ENCODE measurements around the gene DEAF1. TPM values are rescaled to one million over a fixed set of nuclear protein-coding genes. Genes with fewer than 3 reads are reported as not detected.

DEAF1 gene
- total RNA-seq, 1 donor from 2014 or later: 72.0 TPM

GRCh38 chr11:719214-720016, 24.4 kb upstream of the DEAF1 start:
- intact Hi-C loops (cut with micrococcal nuclease): loop anchor here (5.0 to 10.0 kb wide), 2 partner anchors 105 to 182 kb away; partner anchors contain the start of genes HRAS, IRF7 and LRRC56
- Mint-ChIP-seq H3K27ac (no peak overlapping the region), H3K9me3 (peaks cover 4% of the 10 kb centered on the region), H3K27me3 (ENCODE audit: low read depth) (peaks cover 32% of the 10 kb centered on the region), H3K36me3 (ENCODE audit: low read depth) (no peaks in the 10 kb centered on the region), H3K4me3 (ENCODE audit: low read depth) (peak overlapping the region; percentile 39), H3K4me1 (ENCODE audit: low read depth) (peaks cover 6% of the 10 kb centered on the region)
- no peak for DNase-seq (ENCODE audit: low spot score)

DNA sequence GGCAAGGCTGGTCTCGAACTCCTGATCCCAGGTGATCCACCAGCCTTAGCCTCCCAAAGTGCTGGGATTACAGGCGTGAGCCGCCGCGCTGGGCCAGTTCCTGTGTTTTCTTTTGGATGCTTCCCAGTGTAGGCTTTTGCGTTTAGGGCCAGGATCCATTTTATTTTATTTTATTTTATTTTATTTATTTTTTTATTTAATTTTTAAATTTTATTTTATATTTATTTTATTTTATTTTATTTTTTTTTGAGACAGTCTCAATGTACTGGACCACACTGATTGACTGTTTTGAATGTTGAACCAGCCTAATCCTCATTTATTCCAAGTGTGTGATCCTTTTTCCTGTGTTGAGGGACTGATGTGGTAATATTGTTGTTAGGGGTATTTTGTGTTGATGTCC, 19.4 kb upstream of the DEAF1 start:
- DNase-seq (ENCODE audit: low spot score): no peak
- Mint-ChIP-seq H3K27ac (no peak overlapping the region), H3K4me1 (ENCODE audit: low read depth) (peaks cover 6% of the 10 kb centered on the region), H3K4me3 (ENCODE audit: low read depth) (no peak overlapping the region), H3K36me3 (ENCODE audit: low read depth) (no peaks in the 10 kb centered on the region), H3K9me3 (peaks cover 4% of the 10 kb centered on the region), H3K27me3 (ENCODE audit: low read depth) (peaks cover 26% of the 10 kb centered on the region)
- intact Hi-C loops (cut with micrococcal nuclease): no loop called here

DNA sequence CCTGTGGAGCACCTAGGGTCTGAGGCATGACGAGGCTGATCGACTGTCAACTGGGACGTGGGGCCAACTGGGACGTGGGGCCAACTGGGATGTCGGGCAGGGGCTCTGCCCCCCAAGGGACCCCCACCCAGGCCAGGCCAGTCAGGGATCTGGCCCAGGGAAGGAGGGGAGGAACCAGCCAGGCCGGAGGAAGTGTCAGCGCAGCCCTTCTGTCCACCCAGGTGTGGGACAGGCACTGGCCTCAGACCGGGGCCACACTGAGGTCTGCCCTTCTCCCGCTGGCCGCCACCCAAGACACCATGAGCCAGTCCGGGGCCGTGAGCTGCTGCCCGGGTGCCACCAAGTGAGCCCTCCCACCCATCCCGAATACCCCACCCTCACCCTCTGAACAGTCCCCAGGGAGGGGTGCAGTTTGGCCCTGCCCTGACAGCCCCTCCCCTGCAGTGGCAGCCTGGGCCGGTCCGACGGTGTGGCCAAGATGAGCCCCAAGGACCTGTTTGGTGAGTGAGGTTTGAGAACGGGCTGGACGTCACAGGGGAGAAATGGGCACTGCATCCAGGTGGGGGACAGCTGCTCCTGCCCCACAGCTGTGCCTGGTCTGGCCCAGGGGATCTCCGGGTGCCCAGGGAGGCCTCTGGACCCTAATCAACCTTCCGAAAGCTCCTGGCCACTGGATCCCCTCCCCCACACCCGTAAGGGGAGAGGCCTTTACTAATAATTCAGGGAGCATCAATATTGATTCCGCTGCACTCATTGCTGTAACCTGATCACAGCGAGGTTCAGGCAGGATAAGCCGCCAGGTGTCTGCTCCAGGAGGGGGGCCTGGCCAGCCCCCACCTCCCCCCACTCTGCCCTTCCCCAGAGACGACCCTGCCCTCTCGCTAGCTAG, 14.3 kb upstream of the DEAF1 start:
- intact Hi-C loops (cut with micrococcal nuclease): no loop called here
- Mint-ChIP-seq H3K27ac (no peak overlapping the region), H3K9me3 (no peaks in the 10 kb centered on the region), H3K36me3 (ENCODE audit: low read depth) (no peaks in the 10 kb centered on the region), H3K27me3 (ENCODE audit: low read depth) (peaks cover 22% of the 10 kb centered on the region), H3K4me1 (ENCODE audit: low read depth) (peaks cover 6% of the 10 kb centered on the region), H3K4me3 (ENCODE audit: low read depth) (no peak overlapping the region)
- no peak for DNase-seq (ENCODE audit: low spot score)

- peaks cover 18% of the 10 kb centered on the region for H3K27me3 Mint-ChIP-seq (ENCODE audit: low read depth)
- no peak overlapping the region for H3K4me3 Mint-ChIP-seq (ENCODE audit: low read depth)
- DNase-seq (ENCODE audit: low spot score): no peak
- no peaks in the 10 kb centered on the region for H3K9me3 Mint-ChIP-seq
- intact Hi-C loops (cut with micrococcal nuclease): no loop called here
- peaks cover 6% of the 10 kb centered on the region for H3K4me1 Mint-ChIP-seq (ENCODE audit: low read depth)
- H3K36me3 Mint-ChIP-seq (ENCODE audit: low read depth): no peaks in the 10 kb centered on the region
- no peak overlapping the region for H3K27ac Mint-ChIP-seq
Measured at GRCh38 chr11:708511-708910, 13.5 kb upstream of the DEAF1 start.

GRCh38 chr11:707817-708420, 12.9 kb upstream of the DEAF1 start:
- no peak for DNase-seq (ENCODE audit: low spot score)
- intact Hi-C loops (cut with micrococcal nuclease): no loop called here
- no peak overlapping the region for H3K4me3 Mint-ChIP-seq (ENCODE audit: low read depth)
- H3K27ac Mint-ChIP-seq: no peak overlapping the region
- peaks cover 18% of the 10 kb centered on the region for H3K27me3 Mint-ChIP-seq (ENCODE audit: low read depth)
- no peaks in the 10 kb centered on the region for H3K9me3 Mint-ChIP-seq
- H3K36me3 Mint-ChIP-seq (ENCODE audit: low read depth): no peaks in the 10 kb centered on the region
- H3K4me1 Mint-ChIP-seq (ENCODE audit: low read depth): peaks cover 6% of the 10 kb centered on the region

DNA sequence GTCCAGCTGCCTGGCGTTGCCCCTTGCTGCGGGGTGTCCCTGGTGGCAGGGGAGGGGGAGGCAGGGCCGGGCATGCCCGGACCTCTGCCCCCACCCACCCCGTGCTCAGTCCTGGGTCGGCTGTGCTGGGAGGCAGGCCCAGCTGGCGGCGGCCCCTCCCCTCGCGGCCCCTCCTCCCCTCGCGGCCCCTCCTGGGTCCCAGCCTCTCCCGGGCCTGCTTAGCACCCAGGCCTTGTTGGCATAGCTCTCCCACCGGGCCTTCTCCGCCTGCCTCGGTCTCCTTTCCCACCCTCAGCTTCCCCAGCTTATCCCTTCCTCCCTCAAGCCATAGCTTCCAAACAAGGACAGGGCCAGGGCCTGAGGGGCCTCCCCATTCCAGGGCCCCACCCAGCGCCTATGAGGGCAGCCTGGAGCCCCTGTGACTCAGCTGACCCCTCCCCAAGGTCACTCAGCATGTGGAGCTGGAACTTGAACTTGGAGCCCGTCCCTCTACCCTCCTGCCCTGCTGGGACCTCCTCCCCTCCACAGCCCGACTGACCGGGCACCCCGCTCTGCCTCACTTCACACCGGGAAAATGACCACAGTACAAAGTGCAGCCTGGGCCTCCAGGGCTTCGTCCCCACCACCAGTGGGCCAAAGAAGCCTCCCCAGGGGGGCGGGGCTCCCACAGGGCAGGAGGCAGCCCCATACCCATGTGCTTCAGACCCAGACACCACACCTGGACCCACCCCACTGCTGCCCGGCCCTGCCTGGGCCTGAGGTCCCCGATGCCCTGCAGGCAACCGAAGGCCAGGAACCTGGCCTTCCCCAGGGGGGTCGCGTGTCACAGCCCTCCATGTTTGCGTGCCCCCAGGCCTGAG, 12.2 kb upstream of the DEAF1 start:
- DNase-seq (ENCODE audit: low spot score): no peak
- no peak overlapping the region for H3K27ac Mint-ChIP-seq
- peaks cover 18% of the 10 kb centered on the region for H3K27me3 Mint-ChIP-seq (ENCODE audit: low read depth)
- peaks cover 6% of the 10 kb centered on the region for H3K4me1 Mint-ChIP-seq (ENCODE audit: low read depth)
- H3K36me3 Mint-ChIP-seq (ENCODE audit: low read depth): no peaks in the 10 kb centered on the region
- H3K4me3 Mint-ChIP-seq (ENCODE audit: low read depth): no peak overlapping the region
- H3K9me3 Mint-ChIP-seq: no peaks in the 10 kb centered on the region
- intact Hi-C loops (cut with micrococcal nuclease): no loop called here

- Mint-ChIP-seq H3K4me3 (ENCODE audit: low read depth) (no peak overlapping the region), H3K27me3 (ENCODE audit: low read depth) (peaks cover 18% of the 10 kb centered on the region), H3K36me3 (ENCODE audit: low read depth) (no peaks in the 10 kb centered on the region), H3K4me1 (ENCODE audit: low read depth) (peaks cover 6% of the 10 kb centered on the region), H3K9me3 (no peaks in the 10 kb centered on the region), H3K27ac (no peak overlapping the region)
- no peak for DNase-seq (ENCODE audit: low spot score)
- intact Hi-C loops (cut with micrococcal nuclease): no loop called here
Measured at GRCh38 chr11:706439-706956, 11.5 kb upstream of the DEAF1 start.

DNA sequence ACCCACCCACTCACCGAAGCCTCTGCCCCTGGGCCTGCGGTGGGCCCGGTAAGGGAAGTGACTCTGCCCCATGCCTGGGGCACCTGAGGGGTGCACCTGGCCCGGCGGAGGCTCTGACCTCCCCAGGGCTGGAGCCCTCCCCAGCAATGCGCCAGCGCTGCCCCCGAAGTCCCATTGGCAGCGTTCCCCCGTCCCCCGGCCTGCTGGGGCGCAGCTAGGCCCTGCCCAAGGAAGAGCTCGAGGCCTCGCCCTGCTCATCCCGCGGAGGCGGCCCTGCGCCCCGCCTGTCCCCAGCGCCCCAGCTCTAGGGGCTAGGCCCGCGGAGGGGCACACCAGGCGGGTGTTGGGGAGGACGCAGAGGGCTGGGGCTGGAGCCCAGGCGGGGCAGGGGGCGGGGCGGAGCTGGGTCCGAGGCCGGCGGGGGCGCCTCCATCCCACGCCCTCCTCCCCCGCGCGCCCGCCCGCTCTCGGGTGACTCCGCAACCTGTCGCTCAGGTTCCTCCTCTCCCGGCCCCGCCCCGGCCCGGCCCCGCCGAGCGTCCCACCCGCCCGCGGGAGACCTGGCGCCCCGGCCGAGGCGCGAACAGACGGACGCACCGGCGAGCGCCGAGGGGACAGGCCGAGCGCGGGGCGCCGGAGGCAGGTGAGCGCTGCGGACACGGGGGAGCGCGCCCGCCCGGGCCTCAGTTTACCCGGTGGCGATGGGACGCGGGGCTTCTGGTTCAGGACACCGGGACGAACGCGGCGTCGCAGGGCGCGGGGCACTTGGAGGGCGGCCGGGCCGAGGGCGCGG, 10.8 kb upstream of the DEAF1 start, which contains the start of gene EPS8L2:
TSS of gene EPS8L2 (plus strand) at position 586 of the 793 bp plus-strand sequence. CDS start 3,177 bp downstream, outside the sequence.
- no peaks in the 10 kb centered on the region for H3K36me3 Mint-ChIP-seq (ENCODE audit: low read depth)
- intact Hi-C loops (cut with micrococcal nuclease): no loop called here
- DNase-seq (ENCODE audit: low spot score): no peak
- H3K4me3 Mint-ChIP-seq (ENCODE audit: low read depth): no peak within 1 kb of the TSS
- peaks cover 14% of the 10 kb centered on the region for H3K27me3 Mint-ChIP-seq (ENCODE audit: low read depth)
- H3K4me1 Mint-ChIP-seq (ENCODE audit: low read depth): peaks cover 3% of the 10 kb centered on the region
- no peaks in the 10 kb centered on the region for H3K9me3 Mint-ChIP-seq
- H3K27ac Mint-ChIP-seq: no peak within 1 kb of the TSS

- intact Hi-C loops (cut with micrococcal nuclease): no loop called here
- H3K9me3 Mint-ChIP-seq: no peaks in the 10 kb centered on the region
- no peak for DNase-seq (ENCODE audit: low spot score)
- no peak overlapping the region for H3K4me3 Mint-ChIP-seq (ENCODE audit: low read depth)
- H3K4me1 Mint-ChIP-seq (ENCODE audit: low read depth): no peaks in the 10 kb centered on the region
- peaks cover 10% of the 10 kb centered on the region for H3K27me3 Mint-ChIP-seq (ENCODE audit: low read depth)
- H3K27ac Mint-ChIP-seq: no peak overlapping the region
- peaks cover 2% of the 10 kb centered on the region for H3K36me3 Mint-ChIP-seq (ENCODE audit: low read depth)
Measured at GRCh38 chr11:704781-705645, 10.0 kb upstream of the DEAF1 start.

- H3K4me3 Mint-ChIP-seq (ENCODE audit: low read depth): no peak overlapping the region
- H3K27ac Mint-ChIP-seq: no peak overlapping the region
- peaks cover 10% of the 10 kb centered on the region for H3K27me3 Mint-ChIP-seq (ENCODE audit: low read depth)
- H3K4me1 Mint-ChIP-seq (ENCODE audit: low read depth): no peaks in the 10 kb centered on the region
- H3K36me3 Mint-ChIP-seq (ENCODE audit: low read depth): peaks cover 2% of the 10 kb centered on the region
- DNase-seq (ENCODE audit: low spot score): no peak
- no peaks in the 10 kb centered on the region for H3K9me3 Mint-ChIP-seq
- intact Hi-C loops (cut with micrococcal nuclease): no loop called here
Measured at GRCh38 chr11:704228-704674, 9.2 kb upstream of the DEAF1 start.

DNA sequence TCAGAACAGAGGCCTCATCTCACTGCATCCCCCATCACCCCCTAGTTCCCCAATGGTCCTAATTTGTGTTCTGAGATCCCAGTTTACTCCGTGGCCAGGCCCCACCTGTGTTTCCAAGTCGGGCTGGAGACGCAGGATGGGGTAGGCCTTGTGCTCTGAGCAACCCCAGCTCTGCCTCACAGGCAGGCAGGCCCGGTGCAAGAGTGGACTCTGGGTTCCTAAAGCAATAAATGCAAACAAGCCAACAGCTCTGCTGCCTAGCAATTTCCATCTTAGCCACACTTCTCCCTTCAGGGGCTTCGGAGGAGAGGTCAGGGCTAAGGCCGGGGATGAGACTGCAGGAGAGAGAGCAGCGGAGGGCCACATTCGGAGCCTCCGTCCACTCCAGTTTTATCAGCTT, 8.5 kb upstream of the DEAF1 start:
- intact Hi-C loops (cut with micrococcal nuclease): no loop called here
- no peaks in the 10 kb centered on the region for H3K4me1 Mint-ChIP-seq (ENCODE audit: low read depth)
- no peak for DNase-seq (ENCODE audit: low spot score)
- H3K27ac Mint-ChIP-seq: no peak overlapping the region
- peaks cover 2% of the 10 kb centered on the region for H3K36me3 Mint-ChIP-seq (ENCODE audit: low read depth)
- H3K9me3 Mint-ChIP-seq: no peaks in the 10 kb centered on the region
- peaks cover 10% of the 10 kb centered on the region for H3K27me3 Mint-ChIP-seq (ENCODE audit: low read depth)
- H3K4me3 Mint-ChIP-seq (ENCODE audit: low read depth): no peak overlapping the region

Measured in activated T-helper 2 cell treated with anti-CD3 and anti-CD28 coated beads, Interferon-gamma antibody, Interleukin-2, Interleukin-4, amounts not matched to agents 10 μg/mL and 5 μg/mL and 100 μg/mL, durations not matched to agents 14 hours and 24 hours and 36 hours (primary cell).